Right ventricle myocardium superior (tissue), 1 donor: ENCODE results near the gene STXBP1. TPM values are rescaled to one million over a fixed set of nuclear protein-coding genes. Genes with fewer than 3 reads are reported as not detected.

Experiments
- ATAC-seq: fragments of 200-7000 bp; cut with Tn5 transposase; one replicate; pipeline ENCODE4 v1.9.1; 2020; ENCODE audit warnings: mild to moderate bottlenecking; ENCODE audit not compliant: poor library complexity
- DNase-seq: peaks from one replicate; pipeline ENCODE4 v3.0.0-alpha.2; 2020
- intact Hi-C: fragments of 100-400 bp; cut with DNase I; formaldehyde crosslinking; loops from one replicate; pipeline ENCODE4 v1.11.2; 2022
- total RNA-seq: library from RNA; stranded (reverse); fragmentation: NEBNext Ultra II Directional; extraction: Animal tissue kit (Norgen Biotek cat#: 25700); gene quantifications from one replicate; pipeline ENCODE4 v1.2.1, GENCODE V29; 2021
- donor health status: DM: no; HTN: yes; CAD: no; lungs with severe emphysema.

The STXBP1 gene
- total RNA-seq, 1 donor from 2014 or later, result 50.9 TPM

GRCh38 chr9:127715470-127716337, 103.6 kb downstream of the STXBP1 start, which contains the start of the genes PTRH1 and TTC16:
PTRH1 (minus strand) TSS chr9:127715663; CDS start chr9:127715639, 24 bp downstream.
TTC16 (plus strand) TSS chr9:127716079; CDS start chr9:127716146, 67 bp downstream.
- intact Hi-C loops, result loop anchor here (5.0 to 10.0 kb wide), 2 partner anchors 103 to 221 kb away; partner anchors contain the start of gene STXBP1
- DNase-seq (peak; percentile 98), ATAC-seq (peak; percentile 98)

GRCh38 chr9:127716412-127716811, 104.3 kb downstream of the STXBP1 start:
- DNase-seq (no peak), ATAC-seq (no peak)
- intact Hi-C loops, result loop anchor here (5.0 to 10.0 kb wide), 2 partner anchors 104 to 222 kb away; partner anchors contain the start of gene STXBP1

- ATAC-seq (no peak), DNase-seq (no peak)
- intact Hi-C loops, result loop anchor here (5.0 to 10.0 kb wide), 2 partner anchors 105 to 223 kb away; partner anchors contain the start of gene STXBP1
Observed at GRCh38 chr9:127717766-127718165, 105.7 kb downstream of the STXBP1 start.

- intact Hi-C loops, result no loop called here
- DNase-seq (no peak), ATAC-seq (no peak)
Observed at GRCh38 chr9:127720031-127720864, 108.2 kb downstream of the STXBP1 start.

GRCh38 chr9:127720865-127721227, 108.8 kb downstream of the STXBP1 start:
- ATAC-seq (no peak), DNase-seq (no peak)
- intact Hi-C loops, result no loop called here

GRCh38 chr9:127721391-127721821, 109.3 kb downstream of the STXBP1 start:
- ATAC-seq (no peak), DNase-seq (no peak)
- intact Hi-C loops, result no loop called here

GRCh38 chr9:127722055-127722745, 110.1 kb downstream of the STXBP1 start:
- intact Hi-C loops, result no loop called here
- ATAC-seq (no peak), DNase-seq (no peak)

GRCh38 chr9:127723013-127723412, 110.9 kb downstream of the STXBP1 start:
- ATAC-seq, result no peak
- DNase-seq, result no peak
- intact Hi-C loops, result no loop called here

GRCh38 chr9:127723444-127723843, 111.4 kb downstream of the STXBP1 start:
- no peak for ATAC-seq
- no peak for DNase-seq
- intact Hi-C loops, result no loop called here

- peak; percentile 62 for DNase-seq
- intact Hi-C loops, result no loop called here
- peak; percentile 76 for ATAC-seq
Observed at GRCh38 chr9:127724012-127724411, 111.9 kb downstream of the STXBP1 start.

- intact Hi-C loops, result no loop called here
- ATAC-seq (no peak), DNase-seq (no peak)
Observed at GRCh38 chr9:127726871-127727270, 114.8 kb downstream of the STXBP1 start.

GRCh38 chr9:127728808-127729207, 116.7 kb downstream of the STXBP1 start:
- DNase-seq, result no peak
- intact Hi-C loops, result no loop called here
- no peak for ATAC-seq

GRCh38 chr9:127729522-127730256, 117.6 kb downstream of the STXBP1 start:
- intact Hi-C loops, result loop anchor here (5.0 kb wide), 1 partner anchor 227 kb away; no protein-coding TSS in a partner anchor
- ATAC-seq, result no peak

GRCh38 chr9:127730262-127730661, 118.2 kb downstream of the STXBP1 start:
- no peak for ATAC-seq
- intact Hi-C loops, result loop anchor here (5.0 kb wide), 1 partner anchor 228 kb away; no protein-coding TSS in a partner anchor
- DNase-seq, result no peak

More at GRCh38 chr9:127729522-127730256, 117.6 kb downstream of the STXBP1 start:
- DNase-seq, result no peak

- intact Hi-C loops, result loop anchor here (5.0 kb wide), 1 partner anchor 229 kb away; no protein-coding TSS in a partner anchor
- no peak for ATAC-seq
- no peak for DNase-seq
Observed at GRCh38 chr9:127730799-127731410, 118.8 kb downstream of the STXBP1 start.

GRCh38 chr9:127731938-127732337, 119.9 kb downstream of the STXBP1 start:
- intact Hi-C loops, result loop anchor here (5.0 kb wide), 1 partner anchor 230 kb away; no protein-coding TSS in a partner anchor
- no peak for DNase-seq
- no peak for ATAC-seq

- ATAC-seq (no peak), DNase-seq (no peak)
- intact Hi-C loops, result loop anchor here (5.0 kb wide), 1 partner anchor 230 kb away; no protein-coding TSS in a partner anchor
Observed at GRCh38 chr9:127732444-127732843, 120.4 kb downstream of the STXBP1 start.
